NCI-H1436 (cell line): ENCODE data around the gene RALGAPA1.
"Not testable (repeated sequence)": the region's sequence is repeated elsewhere in the genome, so short reads cannot be mapped to it uniquely, and the experiment has no call there.

Experiments used
- DNase-seq: peaks from one replicate; lab custom pipeline; 2025; lab: John Stamatoyannopoulos, UW

RALGAPA1 gene

GRCh38 chr14:35761922-35762321 is 47.2 kb downstream of the RALGAPA1 start:
- no peak for DNase-seq

DNA sequence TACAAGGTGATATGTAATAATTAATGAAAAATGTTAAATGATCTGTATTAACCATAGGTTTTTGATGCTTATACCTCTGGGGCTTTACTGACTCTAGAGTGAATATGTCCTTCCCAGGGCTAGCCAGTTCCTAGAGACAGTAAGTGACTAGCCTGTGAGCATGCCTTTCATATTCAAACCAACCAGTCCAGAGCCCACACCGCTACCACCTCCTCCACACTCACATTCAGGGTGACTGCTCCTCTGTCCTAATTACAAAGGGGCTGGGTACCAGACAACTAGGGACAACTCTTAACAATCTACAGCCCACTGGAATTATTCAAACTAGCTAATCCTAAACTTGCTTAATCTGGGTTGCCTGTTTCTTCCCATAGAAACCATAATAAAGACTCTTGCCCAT is 49.0 kb downstream of the RALGAPA1 start:
- no peak for DNase-seq

GRCh38 chr14:35758523-35759129 is 50.5 kb downstream of the RALGAPA1 start:
- DNase-seq = no peak

DNA sequence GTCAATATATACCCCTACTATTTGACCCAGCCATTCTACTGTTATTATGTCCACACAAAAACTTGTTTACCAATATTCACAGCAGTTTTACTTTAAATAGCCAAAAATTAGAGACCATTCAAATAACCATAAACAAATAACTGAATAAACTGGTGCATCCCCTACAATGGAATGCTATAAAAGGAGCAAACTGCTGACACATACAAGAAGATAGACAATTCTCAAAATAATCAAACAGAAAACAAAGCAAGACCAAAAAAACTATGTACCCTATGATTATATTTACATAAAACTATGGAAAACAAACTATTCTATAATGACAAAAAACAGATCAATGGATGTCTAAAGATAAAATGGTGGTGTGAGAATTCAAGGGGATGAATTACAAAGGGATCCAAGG is 54.4 kb downstream of the RALGAPA1 start:
- DNase-seq = no peak

DNA sequence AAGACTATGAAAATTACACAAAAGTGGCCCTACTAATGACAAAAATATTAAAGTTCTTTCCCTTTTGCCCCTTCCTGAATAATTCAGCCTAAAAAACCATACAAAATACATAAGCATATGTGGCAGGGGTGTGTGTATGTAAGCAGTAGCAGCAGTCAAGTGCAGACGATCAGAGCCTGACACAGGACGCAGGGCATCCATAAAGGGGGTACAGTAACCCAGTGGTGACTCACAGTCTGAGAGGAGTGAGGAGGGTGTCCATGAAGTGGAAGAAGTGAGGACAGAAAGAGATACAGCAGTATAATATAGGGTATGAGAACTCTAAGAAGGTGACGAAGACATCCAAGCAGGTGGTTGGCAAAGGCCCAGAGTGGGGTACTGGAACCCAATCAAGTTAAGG is 56.7 kb downstream of the RALGAPA1 start:
- DNase-seq = no peak

DNA sequence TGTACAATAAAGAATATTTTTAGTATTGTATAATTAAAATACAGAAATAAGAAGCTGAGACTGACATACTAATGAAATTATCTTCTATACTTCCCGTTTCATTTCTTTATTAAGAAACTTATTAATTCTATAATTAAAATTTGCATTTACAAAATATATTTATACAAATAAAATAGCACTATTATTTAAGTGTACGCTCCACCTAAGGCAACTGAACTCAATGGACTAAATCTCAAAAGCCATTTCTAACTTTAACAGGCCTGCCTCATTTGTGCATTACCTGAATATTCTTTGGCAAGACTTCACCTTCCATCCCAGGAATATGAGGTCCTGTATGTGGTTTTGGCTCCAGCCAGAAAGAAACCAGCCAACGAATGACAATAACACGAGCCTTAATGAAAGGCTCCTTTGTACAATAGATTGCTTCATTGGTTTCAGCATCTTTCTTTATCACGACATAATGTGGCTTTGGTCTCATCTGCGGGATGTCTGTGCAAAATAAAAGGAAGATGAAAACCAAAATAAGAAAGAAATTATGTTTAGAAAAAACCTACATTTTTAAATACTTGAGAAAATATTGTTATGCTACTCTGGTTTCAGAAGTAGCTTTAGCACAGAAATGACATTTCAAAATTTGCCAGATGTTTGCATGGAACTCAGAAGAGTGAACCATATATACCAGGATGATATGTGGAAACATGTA is 58.7 kb downstream of the RALGAPA1 start:
- no peak for DNase-seq

GRCh38 chr14:35747379-35747778 is 61.7 kb downstream of the RALGAPA1 start:
- DNase-seq = no peak

DNA sequence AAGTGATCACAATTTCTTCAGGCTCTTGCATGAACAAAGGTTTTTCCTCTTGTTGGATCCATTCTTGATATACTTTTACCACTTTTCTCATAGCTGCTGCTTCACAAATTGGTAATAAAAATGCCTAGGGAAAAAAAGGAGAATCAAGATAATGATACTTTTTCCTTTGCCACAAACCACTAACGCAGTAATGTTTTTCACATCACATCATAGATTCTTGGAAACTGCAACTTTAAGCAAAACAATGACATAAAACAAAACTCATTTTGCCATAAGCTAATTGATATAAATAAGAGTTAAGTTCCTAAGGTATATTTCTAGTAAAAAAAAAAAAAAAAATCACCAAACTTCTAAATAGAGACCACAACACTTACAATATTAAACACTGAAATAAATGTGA is 66.7 kb downstream of the RALGAPA1 start:
- DNase-seq = no peak

DNA sequence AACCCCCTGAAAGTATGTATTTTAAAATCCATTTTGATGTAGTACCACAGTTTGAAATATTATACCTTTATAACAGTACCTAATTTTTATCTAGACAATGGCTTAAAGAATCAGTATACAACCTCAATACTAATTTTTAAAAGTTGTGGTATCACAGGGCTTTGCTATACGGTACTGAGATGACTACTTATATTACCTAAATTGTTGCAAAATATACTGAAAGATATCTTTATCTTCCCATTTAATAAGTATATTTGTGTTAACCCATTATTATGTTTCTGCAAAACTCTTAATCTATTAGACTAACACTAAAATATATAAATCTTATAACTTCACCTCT is 67.1 kb downstream of the RALGAPA1 start:
- no peak for DNase-seq

DNA sequence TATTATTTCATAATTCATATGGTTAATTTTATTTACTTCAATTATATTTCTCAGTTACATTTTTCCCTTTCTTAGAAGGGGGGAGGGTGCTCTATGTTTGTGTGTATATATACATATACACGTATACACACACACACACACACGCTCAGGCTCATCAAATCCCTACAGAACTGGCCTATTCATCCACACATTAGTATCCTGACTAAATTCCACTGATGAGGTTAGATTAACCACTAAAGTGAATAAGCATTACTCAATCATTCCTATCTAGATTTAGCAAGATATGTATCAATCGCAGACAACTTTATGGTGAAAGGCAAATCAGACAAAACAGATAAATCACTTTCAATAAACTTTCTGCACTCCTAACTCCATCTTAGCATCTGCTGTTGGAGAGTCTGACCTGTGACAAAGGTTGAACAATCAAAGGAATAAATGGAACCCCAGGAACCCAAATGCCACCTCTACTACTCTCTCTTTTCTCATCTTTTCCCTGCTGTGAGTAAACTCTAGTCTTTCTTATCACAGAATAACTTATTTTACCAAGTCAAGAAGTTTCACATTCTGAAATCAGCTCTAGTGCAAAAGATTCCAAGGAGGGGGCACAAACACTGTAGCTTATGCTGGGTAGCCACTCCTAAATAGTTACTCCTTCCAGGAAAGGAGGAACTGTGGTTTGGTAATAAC is 67.6 kb downstream of the RALGAPA1 start:
- DNase-seq = no peak

DNA sequence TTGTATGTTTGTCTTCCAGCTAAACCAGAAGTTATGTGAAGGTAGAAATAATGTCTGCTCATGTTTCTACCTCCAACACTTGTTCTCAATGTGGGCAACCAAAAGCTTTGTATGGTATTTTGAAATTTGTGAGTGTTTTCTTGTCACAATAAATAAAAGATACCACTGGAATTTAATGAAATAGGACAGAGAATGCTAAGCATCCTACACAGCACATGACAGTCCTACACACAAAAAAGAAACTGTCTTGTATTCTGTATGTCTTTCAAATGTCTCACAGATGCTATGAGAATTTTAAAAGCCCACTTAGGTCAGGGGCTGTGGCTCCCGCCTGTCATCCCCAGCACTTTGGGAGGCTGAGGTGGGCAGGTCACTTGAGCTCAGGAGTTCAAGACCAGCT is 68.9 kb downstream of the RALGAPA1 start:
- no peak for DNase-seq

GRCh38 chr14:35735163-35735562 is 73.9 kb downstream of the RALGAPA1 start:
- not testable (repeated sequence) for DNase-seq

DNA sequence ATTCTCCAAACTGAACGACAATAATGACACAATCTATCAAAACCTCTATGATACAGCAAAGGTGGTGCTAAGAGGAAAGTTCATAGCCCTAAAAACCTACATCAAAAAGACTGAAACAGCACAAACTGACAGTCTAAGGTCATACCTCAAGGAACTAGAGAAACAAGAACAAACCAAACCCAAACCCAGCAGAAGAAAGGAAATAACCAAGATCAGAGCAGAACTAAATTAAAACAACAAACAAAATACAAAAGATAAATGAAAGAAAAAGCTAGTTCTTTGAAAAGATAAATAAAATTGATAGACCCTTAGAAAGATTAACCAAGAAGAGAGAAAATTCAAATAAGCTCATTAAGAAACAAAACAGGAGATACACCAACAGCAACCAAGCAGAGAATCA is 75.6 kb downstream of the RALGAPA1 start:
- DNase-seq = not testable (repeated sequence)

- no peak for DNase-seq
These were observed 78.2 kb downstream of the RALGAPA1 start for GRCh38 chr14:35730871-35731270.

GRCh38 chr14:35727764-35728163 is 81.3 kb downstream of the RALGAPA1 start:
- DNase-seq = no peak

DNA sequence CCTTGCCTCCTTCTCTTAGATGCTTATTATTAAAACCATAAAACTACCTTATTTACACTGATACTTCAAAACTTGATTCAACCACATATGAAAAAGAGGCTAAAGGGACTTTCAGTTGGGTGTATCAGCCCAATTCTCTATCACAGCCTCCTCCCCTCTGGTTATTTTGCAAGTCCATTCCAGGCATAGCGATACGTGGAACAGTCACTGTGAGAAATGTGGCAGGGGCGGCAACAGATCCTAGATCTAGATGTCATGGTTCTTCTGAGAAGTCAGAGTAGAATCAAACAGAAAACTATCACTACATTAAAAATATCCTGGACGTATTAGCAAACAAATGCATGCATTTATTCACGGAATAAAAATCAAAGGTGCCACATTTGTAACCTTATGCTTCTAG is 83.2 kb downstream of the RALGAPA1 start:
- no peak for DNase-seq

DNA sequence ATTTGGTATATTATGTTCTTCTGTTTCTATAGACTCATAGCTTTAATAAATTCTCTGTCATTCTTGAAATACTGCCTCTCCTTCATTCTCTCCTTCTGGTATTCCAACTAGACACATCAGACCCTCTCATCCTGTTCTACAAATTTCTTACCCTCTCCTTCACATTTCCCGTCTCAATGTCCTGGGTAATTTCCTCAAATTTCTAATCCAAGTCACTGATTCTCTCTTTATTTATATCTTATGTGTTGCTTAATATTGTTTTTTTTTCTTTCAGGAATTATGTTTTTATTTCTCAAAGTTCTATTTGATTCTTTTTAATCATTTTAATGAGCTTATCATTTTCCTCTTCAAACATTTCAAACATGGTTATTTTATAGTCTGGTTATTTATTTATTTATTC is 94.0 kb downstream of the RALGAPA1 start:
- DNase-seq = no peak

DNA sequence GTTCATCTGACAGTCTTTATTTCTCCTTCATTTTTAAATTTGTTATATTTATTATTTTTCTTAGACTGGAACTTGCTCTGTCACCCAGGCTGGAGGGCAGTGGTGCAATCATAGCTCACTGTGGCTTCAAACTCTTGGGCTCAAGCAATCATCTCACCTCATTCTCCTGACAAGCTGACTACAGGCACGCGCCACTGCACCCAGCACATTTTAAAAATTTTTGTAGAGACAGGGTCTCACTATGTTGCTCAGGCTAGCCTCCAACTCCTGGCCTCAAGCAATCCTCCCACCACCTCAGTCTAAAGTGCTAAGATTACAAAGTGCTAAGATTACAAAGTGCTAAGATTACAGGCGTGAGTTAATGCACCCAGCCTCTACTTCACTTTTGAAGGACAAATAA is 96.6 kb downstream of the RALGAPA1 start:
- DNase-seq = no peak

DNA sequence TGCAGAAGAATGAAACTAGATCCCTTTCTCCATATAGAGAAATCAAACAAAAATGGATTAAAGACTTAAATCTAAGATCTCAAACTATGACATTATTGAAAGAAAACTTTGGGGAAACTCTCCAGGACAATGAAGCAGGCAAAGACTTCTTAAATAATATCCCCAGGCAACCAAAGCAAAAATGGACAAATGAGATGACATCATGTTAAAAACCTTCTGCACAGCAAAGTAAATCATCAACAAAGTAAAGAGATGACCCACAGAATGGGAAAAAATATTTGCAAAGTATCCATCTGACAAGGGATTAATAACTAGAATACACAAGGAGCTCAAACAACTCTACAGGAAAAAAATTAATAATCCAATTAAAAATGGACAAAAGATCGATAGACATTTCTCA is 101.0 kb downstream of the RALGAPA1 start:
- DNase-seq = no peak

DNA sequence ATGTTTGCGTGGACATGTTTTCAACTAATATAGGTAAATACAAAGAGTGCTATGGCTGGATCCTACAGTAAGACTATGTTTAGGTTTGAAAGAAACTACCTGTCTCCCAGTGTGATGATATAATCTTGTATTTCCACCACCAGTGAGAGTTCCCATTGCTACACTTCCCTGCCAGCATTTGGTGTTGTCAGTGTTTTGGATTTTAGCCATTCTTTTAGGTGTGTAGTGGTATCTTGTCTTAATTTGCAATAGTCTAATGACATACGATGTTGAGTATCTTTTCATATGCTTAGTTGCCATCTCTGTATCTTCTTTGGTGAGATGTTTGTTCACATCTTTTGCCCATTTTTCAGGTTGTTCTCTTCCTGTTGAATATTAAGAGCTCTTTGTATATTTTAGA is 103.5 kb downstream of the RALGAPA1 start:
- DNase-seq = no peak

DNA sequence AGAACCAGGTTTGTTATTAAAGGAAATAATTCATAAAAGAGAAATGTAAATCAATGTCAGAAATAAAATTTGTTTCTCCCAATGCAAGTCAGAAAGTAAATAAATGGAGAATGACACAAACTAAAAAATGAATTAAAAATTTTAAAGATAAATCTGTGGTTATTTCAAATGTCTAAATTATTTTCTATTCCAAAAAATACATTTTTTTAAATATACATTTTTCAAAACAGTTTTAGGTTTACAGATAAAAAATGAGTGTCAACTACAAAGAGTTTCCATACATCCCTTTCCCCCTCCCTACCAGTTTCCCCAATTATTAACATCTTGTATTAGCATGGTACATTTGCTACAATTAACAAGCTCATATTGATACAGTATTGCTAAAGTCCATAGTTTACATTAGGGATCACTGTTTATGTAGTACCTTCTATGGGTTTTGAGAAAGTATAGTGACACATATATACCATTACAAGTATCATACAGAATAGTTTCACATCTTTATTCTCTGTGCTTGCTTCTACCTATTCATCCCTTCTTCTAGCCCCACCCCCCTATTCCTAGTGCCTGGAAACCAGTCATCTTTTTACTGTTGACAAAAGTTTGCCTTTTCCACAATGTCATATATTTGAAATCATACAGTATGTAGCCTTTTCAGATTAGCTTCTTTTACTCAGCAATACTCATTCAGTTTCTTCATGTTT is 104.2 kb downstream of the RALGAPA1 start:
- no peak for DNase-seq

- no peak for DNase-seq
These were observed 107.6 kb downstream of the RALGAPA1 start for GRCh38 chr14:35701531-35701930.
